Right lobe of liver (tissue), 6 donors: Measurements from ENCODE around the gene UBAP1L. TPM values are rescaled to one million over a fixed set of nuclear protein-coding genes. Genes with fewer than 3 reads are reported as not detected.
A peak's percentile ranks its signal among the peaks of the same experiment; 100 is the strongest.

ENCODE experiments used
- ATAC-seq, 4 donors: fragments of 200-7000 bp; cut with Tn5 transposase; one replicate each; pipeline ENCODE4 v1.9.1; 2020; ENCODE audit warnings: mild to moderate bottlenecking in 4 of 4, moderate library complexity in 4 of 4
- DNase-seq, 3 donors: peaks; one replicate each; pipeline ENCODE4 v3.0.0-alpha.2; 2020
- H3K27ac ChIP-seq, 3 donors: fragments of 200-600 bp; one replicate each; pipeline ENCODE4 v1.8.0; 2022
- H3K27me3 ChIP-seq, 2 donors: fragments of 200-600 bp; one replicate each; pipeline ENCODE4 v1.8.0; 2022
- H3K36me3 ChIP-seq, 4 donors: fragments of 200-600 bp; sonication (generic) in 1 of 4; one replicate each; pipeline versions ENCODE4 v1.5.1 to v1.8.0; 2017 to 2022; ENCODE audit warnings: control low read depth in 1 of 4
- H3K4me1 ChIP-seq, 4 donors: fragments of 200-600 bp; sonication (generic) in 1 of 4; one replicate each; pipeline versions ENCODE4 v1.5.1 to v1.8.0; 2017 to 2022; ENCODE audit warnings: control low read depth in 1 of 4
- H3K4me3 ChIP-seq, 3 donors: fragments of 200-600 bp; one replicate each; pipeline ENCODE4 v1.8.0; 2022
- H3K9me3 ChIP-seq, 4 donors: fragments of 200-600 bp; sonication (generic) in 1 of 4; one replicate each; pipeline versions ENCODE4 v1.5.1 to v1.8.0; 2017 to 2022; ENCODE audit warnings: control low read depth in 1 of 4
- POLR2A ChIP-seq: fragments of 450-650 bp; IDR thresholded peaks from one replicate; pipeline ENCODE4 v1.6.1; 2017; ENCODE audit warnings: antibody characterized with exemption, mild to moderate bottlenecking
- WGBS: methylation state at CpG from one replicate; pipeline ENCODE4 v1.1.6; 2018; ENCODE audit warnings: low coverage, low lambda C conversion rate; ENCODE audit not compliant: insufficient coverage; ENCODE audit errors: missing lambda C conversion rate; 5-methylcytosine and 5-hydroxymethylcytosine counted together
- intact Hi-C, 2 donors: fragments of 100-400 bp; cut with DNase I; formaldehyde crosslinking; loops; one replicate each; pipeline versions ENCODE4 v1.11.2 to v1.14.1; 2022
- total RNA-seq, 6 experiments: library from RNA; depleted of rRNA in 2 of 6; stranded (reverse); fragments of >200 nt in 2 of 6; fragmentation: NEBNext Ultra II Directional in 3 of 6; extraction: Animal tissue kit (Norgen Biotek cat#: 25700) in 3 of 6; gene quantifications; one replicate each; pipeline versions ENCODE4 v1.1.0 to v1.2.4, GENCODE V29; 2016 to 2023
- TF ChIP-seq, protein P1 (sequence below), 4 donors: fragments of 200-600 bp in 3 of 4; fragments of 450-650 bp in 1 of 4; IDR thresholded peaks; one replicate each; pipeline versions ENCODE4 v1.5.1 to v1.8.0; 2016 to 2022; ENCODE audit warnings: antibody characterized with exemption in 4 of 4, mild to moderate bottlenecking in 2 of 4
- donor health status: DM: no; HTN: yes; CAD: no.
- donor health status: DM: no; HTN: no; CAD: no.
- donor health status: DM: no; HTN: no; CAD: no.
- donor health status: DM: no; HTN: yes; CAD: no.
- donor health status: DM: no; HTN: yes; CAD: no.

Gene UBAP1L
- total RNA-seq, 6 experiments from 2014 or later = 1.6 to 5.9 (median 3.0) TPM

DNA sequence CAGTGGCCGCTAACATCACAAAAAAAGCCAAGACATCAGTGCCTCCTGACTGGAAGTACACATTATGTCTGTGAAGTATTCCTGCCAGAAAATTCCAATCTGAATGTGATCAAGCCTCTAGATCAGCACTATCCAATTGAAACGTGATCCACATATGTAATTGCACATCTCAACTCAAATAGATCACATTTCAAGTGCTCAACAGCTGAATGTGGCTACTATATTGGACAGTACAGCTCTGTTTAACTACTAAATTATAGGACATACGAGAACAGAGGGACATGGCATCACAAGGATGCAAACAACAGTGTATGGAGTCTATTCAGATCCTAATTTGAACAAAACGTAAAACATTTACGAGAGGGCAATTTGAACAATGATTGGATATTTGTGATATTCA, 542 bp upstream of the UBAP1L start:
- no peaks in the 10 kb centered on the region for H3K4me1 ChIP-seq
- H3K36me3 ChIP-seq = peaks cover 0 to 62% (median 21%) of the 10 kb centered on the region in 4 donors
- ATAC-seq (no peak), DNase-seq (no peak)
- H3K4me3 ChIP-seq = no peak overlapping the region
- H3K9me3 ChIP-seq = no peaks in the 10 kb centered on the region
- H3K27ac ChIP-seq = no peak overlapping the region
- no peaks in the 10 kb centered on the region for H3K27me3 ChIP-seq
- intact Hi-C loops = no loop called here
- TF ChIP-seq, protein P1, sequence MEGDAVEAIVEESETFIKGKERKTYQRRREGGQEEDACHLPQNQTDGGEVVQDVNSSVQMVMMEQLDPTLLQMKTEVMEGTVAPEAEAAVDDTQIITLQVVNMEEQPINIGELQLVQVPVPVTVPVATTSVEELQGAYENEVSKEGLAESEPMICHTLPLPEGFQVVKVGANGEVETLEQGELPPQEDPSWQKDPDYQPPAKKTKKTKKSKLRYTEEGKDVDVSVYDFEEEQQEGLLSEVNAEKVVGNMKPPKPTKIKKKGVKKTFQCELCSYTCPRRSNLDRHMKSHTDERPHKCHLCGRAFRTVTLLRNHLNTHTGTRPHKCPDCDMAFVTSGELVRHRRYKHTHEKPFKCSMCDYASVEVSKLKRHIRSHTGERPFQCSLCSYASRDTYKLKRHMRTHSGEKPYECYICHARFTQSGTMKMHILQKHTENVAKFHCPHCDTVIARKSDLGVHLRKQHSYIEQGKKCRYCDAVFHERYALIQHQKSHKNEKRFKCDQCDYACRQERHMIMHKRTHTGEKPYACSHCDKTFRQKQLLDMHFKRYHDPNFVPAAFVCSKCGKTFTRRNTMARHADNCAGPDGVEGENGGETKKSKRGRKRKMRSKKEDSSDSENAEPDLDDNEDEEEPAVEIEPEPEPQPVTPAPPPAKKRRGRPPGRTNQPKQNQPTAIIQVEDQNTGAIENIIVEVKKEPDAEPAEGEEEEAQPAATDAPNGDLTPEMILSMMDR (IDR thresholded peaks at IDR 0.05) = no peak
- no peak for TF ChIP-seq POLR2A
- 80% methylated on average over 5 of the region's 5 CpGs for WGBS

- 8% methylated on average over 3 of the region's 3 CpGs for WGBS
- no peak overlapping the region for H3K27ac ChIP-seq
- no peak overlapping the region for H3K4me3 ChIP-seq
- ATAC-seq (peak; percentile 64 to 98 (median 78)), DNase-seq (peak in 1 of 3 donors; percentile 56)
- H3K4me1 ChIP-seq = no peaks in the 10 kb centered on the region
- peaks cover 0 to 36% (median 9%) of the 10 kb centered on the region in 4 donors for H3K36me3 ChIP-seq
- H3K27me3 ChIP-seq = no peaks in the 10 kb centered on the region
- TF ChIP-seq, protein P1 (IDR thresholded peaks at IDR 0.05) = no peak
- no peak for TF ChIP-seq POLR2A
- no peaks in the 10 kb centered on the region for H3K9me3 ChIP-seq
- intact Hi-C loops = no loop called here
Measured at GRCh38 chr15:65110676-65111292, 4.2 kb downstream of the UBAP1L start.

DNA sequence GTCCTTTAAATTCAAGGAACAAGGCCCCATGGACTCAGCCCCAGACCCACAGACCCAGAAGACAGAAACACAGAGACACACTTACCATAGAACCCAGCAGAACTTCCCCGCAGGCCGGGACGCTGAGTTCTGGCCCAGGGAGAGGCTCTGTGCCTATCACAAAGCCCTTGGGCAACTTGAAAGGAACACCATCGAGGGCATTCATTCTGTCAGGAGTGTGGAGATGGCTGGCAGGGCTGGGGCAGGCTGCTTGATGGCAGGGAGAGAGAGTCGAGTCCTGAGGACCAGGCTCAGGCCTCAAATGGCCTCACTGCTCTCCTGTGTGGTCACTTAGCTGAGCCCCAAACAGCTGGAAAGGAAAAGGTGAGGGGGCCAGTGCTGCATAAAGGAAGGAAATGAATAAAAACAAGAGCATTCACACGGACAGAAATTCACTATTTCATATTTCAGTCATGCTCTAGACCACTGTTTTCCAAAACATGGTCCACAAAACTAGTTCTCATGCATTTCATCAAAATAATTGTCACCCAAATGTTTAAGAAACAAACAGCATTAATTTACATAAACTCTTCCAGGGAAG, 8.9 kb downstream of the UBAP1L start:
- H3K36me3 ChIP-seq = peaks cover 0 to 17% (median 0%) of the 10 kb centered on the region in 4 donors
- 87% methylated on average over 6 of the region's 6 CpGs for WGBS
- H3K9me3 ChIP-seq = no peaks in the 10 kb centered on the region
- no peak overlapping the region for H3K4me3 ChIP-seq
- ATAC-seq = no peak
- TF ChIP-seq, protein P1 (IDR thresholded peaks at IDR 0.05) = no peak
- no peak for TF ChIP-seq POLR2A
- intact Hi-C loops = no loop called here
- no peaks in the 10 kb centered on the region for H3K4me1 ChIP-seq
- no peaks in the 10 kb centered on the region for H3K27me3 ChIP-seq
- DNase-seq = no peak
- H3K27ac ChIP-seq = no peak overlapping the region

- DNase-seq (no peak), ATAC-seq (no peak)
- Histone ChIP-seq H3K4me1 (no peaks in the 10 kb centered on the region), H3K4me3 (no peak overlapping the region), H3K27ac (no peak overlapping the region), H3K36me3 (peaks cover 0 to 17% (median 0%) of the 10 kb centered on the region in 4 donors), H3K27me3 (no peaks in the 10 kb centered on the region), H3K9me3 (no peaks in the 10 kb centered on the region)
- intact Hi-C loops = no loop called here
- 94% methylated on average over 3 of the region's 5 CpGs for WGBS
- TF ChIP-seq, protein P1 (IDR thresholded peaks at IDR 0.05) = no peak
- no peak for TF ChIP-seq POLR2A
Measured at GRCh38 chr15:65105038-65105437, 10.0 kb downstream of the UBAP1L start.
